ENCODE measurements around the gene NOC4L.
"Not testable (repeated sequence)": the region's sequence is repeated elsewhere in the genome, so short reads cannot be mapped to it uniquely, and the experiment has no call there.

Gene NOC4L

GRCh38 chr12:132182206-132182710 lies 38.0 kb downstream of the NOC4L start:
- DNase-seq (ENCODE audit: low read depth) = no peak

GRCh38 chr12:132182711-132183365 lies 38.6 kb downstream of the NOC4L start:
- no peak for DNase-seq (ENCODE audit: low read depth)

DNA sequence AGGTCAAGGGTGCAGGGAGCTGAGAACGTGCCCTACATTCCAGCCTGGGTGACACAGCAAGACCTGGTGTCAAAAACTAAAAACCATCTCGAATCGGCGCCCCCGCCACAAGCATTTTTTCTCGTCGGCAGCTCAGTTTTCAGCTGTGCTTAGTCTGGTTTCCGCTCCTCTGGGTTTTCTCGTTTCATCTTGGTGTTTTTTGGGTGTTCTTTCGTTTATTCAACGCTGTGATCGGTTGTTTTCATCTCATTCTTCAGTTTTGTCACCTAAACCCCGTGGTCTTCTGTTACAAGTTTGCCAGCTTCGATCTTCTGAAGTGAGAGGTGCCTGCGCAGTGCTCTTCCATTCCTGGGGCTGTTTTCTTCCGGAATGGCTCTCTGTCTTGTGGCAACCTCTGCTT lies 41.4 kb downstream of the NOC4L start:
- DNase-seq (ENCODE audit: low read depth) = no peak

DNA sequence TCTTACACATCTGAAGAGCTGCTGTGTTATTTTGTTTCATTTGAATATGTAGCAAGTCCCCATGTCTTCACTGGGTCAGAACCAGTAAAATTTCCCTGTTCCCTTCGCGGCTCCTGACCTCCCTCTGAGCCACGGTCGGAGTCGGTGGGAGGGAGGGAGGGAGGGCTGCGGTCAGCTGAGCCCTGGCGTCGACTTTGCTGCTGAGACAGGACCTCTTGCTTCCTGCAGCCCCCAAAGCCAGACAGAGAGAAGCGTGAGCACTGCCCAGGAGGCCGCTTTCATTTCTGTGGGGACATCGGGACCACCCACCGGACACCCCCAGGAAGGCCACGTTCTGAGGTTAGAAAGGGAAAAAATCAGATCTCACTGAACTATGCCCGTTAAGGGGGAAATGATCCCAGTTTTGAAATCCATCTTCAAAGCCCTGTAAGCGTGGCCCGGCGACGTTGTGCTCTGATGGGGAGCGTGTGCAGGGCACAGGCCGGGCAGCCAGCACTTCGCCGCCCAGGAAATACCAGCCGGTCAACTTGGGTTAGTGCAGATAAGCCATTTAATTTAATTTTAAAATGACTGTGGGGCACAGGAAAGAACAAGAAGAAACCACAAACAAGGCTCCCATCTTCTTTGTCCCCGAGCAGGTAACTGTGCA lies 42.1 kb downstream of the NOC4L start:
- no peak for DNase-seq (ENCODE audit: low read depth)

DNA sequence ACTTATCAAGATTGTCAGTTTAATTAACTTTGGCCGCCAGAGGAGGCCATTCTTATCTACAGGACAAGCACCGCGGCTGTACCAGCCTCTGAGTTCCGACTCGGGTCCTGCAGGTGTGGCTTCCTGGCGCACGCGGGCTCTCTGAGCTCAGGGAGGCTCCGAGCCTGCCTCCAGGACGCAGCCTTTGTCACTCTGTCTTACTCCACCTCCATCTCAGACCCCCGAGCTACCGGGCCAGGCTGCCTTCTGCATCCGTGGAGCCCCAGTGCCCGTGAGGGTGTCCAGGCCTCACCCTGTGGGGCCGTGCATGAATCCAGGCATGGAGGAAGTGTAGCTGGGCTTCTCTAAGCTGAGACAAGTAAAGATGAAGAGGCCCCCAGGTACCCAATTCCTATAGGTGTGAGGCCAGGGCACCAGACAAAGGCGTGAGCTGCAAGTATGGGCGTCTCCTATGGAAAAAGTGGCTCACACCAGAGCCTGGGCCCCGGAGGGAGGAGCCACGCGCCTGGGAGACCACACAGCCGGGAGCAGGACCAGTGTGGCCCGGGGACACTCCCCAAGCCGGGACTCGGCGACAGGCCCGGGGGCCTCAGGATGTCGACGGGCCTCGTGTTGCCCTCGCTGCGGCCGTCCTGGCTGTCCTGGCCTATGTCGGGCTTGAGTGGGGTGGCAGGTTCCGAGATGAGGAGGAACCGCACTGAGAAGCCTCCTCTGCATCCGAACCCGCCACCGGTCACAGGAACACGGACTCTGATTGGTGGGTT lies 42.8 kb downstream of the NOC4L start:
- no peak for DNase-seq (ENCODE audit: low read depth)

- DNase-seq (ENCODE audit: low read depth) = no peak
These were observed 43.6 kb downstream of the NOC4L start for GRCh38 chr12:132187646-132188450.

DNA sequence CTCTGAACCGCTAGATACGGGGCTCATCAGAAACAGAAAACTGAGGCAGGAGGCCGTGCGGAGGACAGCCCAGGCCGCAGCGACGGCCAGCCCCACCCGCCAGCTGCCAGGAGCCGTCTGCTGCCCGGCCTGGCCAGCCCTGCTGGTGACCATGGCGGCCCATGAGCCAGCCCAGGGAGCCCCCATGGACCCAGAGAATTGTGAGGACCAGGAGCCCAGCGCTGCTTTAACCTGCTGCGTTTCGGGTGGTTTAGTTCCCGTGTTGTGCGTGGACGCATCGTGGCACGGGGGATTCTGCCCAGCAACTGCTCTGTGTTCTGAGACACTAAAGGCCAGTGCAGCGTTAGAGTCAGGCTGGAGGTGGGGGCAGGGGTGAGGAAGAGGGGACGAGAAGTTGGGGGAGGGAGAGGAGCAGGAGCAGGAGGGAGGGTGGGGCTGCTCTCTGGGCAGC lies 44.2 kb downstream of the NOC4L start:
- DNase-seq (ENCODE audit: low read depth) = no peak

GRCh38 chr12:132188916-132189325 lies 44.7 kb downstream of the NOC4L start:
- DNase-seq (ENCODE audit: low read depth) = no peak

DNA sequence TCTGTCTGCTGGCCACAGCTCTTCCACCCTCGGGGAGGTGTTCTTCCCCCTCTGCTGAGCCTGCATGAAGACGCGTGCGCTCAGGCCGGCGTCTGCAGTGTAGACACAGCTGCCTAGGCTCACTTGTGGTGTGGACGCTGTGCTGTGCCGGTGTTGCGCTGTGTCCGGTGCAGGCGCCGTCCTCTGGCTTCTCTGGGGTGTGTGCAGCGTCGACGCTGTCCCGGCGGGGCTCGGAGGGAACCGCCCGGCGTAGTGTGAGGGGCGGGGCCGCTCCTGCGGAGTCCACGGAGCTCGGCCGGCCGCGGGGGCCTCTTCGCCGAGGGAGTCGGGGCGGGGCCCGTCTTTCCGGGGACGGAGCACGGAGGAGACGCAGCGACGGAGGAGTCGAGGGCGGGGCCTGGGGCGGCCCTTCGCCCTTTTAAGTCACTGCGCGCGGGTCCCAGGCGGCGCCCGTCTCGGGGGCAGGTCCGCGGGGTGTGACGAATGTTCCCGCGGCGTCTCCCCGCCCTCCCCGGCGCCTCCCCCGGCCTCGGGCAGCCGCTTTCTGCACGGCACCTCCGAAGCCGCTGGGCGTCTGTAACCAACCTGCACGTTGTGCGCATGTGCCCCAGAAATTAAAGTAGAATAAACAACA lies 45.2 kb downstream of the NOC4L start:
- peak; percentile 87 for DNase-seq (ENCODE audit: low read depth)

DNA sequence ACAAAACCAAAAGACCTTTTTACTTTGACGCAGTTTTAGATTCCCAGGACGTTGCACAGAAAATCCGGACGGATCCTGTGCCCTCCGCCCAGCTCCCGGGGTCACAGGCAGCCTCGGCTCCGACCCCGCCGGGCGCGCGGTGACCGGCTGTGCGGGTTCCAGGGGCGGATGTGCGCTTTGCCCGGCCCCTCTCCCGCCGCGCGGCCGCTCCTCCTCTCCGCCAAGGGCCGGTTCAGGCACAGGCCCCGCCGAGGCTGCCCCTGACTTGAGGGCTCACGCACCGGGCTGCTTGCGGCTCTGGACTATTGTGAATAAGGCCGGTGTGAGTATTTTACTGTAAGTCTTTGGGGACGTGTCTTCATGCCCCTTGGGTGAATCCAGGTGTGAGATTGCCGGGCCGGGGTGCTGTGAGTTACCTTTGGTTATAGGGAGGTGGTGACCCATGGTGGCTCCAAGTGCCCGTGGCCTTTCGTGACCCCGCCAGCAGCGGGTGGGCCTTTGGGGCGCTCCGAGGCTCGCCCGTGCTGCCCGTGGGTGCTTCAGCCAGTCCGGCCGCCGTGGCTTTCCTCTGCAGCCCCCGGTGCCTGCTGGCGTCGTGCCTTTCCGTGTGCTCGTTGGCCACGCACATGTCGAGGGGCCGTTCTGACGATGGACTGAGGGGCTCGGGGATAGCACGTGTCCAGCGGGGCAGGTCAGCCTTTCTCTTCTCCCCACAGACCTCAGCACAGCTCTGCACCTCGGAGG lies 45.9 kb downstream of the NOC4L start:
- no peak for DNase-seq (ENCODE audit: low read depth)

- no peak for DNase-seq (ENCODE audit: low read depth)
These were observed 46.7 kb downstream of the NOC4L start for GRCh38 chr12:132190834-132191500.

GRCh38 chr12:132191715-132192553 lies 47.7 kb downstream of the NOC4L start:
- DNase-seq (ENCODE audit: low read depth) = no peak

DNA sequence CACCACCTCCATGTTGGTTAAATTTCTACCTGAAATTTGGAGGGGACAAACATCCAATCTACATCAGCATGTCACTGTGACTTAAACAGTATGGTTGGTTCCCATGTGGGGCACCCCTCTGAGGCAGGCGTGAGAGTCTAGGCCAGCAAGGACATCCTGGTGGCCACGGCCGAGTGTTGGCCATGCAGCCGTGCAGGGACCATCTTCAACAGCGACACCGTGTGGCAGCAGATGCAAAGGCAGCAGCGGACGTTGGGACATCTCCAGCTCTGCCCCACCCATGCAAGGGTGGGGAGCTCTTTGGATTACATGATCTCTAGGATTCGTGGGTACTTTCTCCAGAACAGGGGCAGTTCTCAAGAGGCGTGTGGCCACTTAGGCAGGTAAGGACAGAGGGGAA lies 49.8 kb downstream of the NOC4L start:
- DNase-seq (ENCODE audit: low read depth) = no peak

DNA sequence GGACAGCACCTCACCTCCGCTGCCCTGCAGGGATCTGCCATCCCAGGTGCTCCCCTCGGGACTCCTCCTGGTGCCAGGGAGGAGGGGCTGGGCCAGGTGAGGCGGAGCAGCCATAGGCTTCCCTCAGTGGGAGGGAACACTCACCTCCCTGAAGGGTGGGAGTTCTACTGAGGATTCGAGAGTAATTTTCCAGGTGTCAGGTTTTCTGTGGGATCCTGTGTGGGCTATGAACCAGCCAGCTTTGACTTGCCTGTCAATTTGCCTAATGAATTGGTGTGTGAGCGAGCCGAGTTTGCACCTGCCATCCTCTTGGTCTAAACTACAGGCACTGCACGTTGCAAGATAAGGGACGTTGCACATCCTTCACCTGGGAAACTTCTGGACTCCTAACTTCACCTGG lies 50.3 kb downstream of the NOC4L start:
- no peak for DNase-seq (ENCODE audit: low read depth)

DNA sequence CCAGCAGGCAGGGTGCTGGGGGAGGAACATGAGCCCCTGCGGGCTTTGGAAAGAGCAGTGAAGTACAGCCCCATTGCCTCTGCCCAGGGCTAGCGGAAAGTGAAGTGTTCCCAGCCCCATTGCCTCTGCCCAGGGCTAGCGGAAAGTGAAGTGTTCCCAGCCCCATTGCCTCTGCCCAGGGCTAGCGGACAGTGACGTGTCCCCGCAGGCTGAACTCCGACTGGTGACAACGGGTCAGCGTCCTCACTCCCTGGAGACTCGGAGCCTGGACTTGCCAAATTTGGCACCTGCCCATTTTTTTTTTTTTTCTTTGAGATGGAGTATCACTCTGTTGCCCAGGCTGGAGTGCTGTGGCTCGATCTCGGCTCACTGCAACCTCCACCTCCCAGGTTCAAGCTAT lies 51.0 kb downstream of the NOC4L start:
- not testable (repeated sequence) for DNase-seq (ENCODE audit: low read depth)

GRCh38 chr12:132196038-132196872 lies 52.0 kb downstream of the NOC4L start:
- DNase-seq (ENCODE audit: low read depth) = no peak

DNA sequence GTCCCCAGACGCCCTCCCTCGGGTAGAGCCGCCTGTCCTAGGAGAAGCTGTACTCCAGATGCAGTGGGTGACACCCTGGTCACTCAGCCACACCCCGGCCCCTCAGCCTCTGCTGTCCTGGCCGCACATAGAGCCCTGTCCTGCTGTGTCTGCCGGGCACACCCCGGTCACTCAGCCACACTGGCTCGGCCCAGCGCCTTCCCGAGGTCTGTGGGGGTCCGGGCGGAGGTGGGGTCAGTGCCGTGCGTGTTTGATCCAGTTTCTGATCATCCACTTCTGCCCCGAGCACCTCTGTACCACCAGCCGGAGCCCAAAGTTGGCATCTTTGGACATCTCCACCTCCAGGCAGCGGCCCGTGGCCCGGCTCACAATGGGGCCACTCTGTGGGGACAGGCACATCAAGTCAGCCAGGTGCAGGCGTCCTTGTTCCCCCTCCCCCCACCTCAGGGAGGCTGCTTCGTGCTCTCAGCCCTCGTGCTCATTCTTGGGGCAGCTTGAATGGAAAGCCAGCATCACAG lies 52.7 kb downstream of the NOC4L start:
- DNase-seq (ENCODE audit: low read depth) = no peak
